Stimulated activated memory B cell treated with anti-CD40 and anti-IgM and Interleukin-4, amounts not matched to agents 10 μg/mL and 1 μg/mL and 100 μg/mL, for 72 hours (primary cell): ENCODE measurements around the gene NXF1.
A peak's percentile ranks its signal among the peaks of the same experiment; 100 is the strongest.
"Not testable (repeated sequence)": the region's sequence is repeated elsewhere in the genome, so short reads cannot be mapped to it uniquely, and the experiment has no call there.

Experiments
- ATAC-seq: fragments of 150-1000 bp; cut with Tn5 transposase; 2 replicates; pipeline ENCODE4 v1.10.0; 2021
- H3K27ac Mint-ChIP-seq: one replicate; pipeline ENCODE4 v1.8.0; 2022; ENCODE audit warnings: mild to moderate bottlenecking, mixed read lengths
- H3K27me3 Mint-ChIP-seq: one replicate; pipeline ENCODE4 v1.8.0; 2022; ENCODE audit warnings: mixed read lengths
- H3K36me3 Mint-ChIP-seq: one replicate; pipeline ENCODE4 v1.8.0; 2022; ENCODE audit warnings: mixed read lengths
- H3K4me1 Mint-ChIP-seq: one replicate; pipeline ENCODE4 v1.8.0; 2022; ENCODE audit warnings: mixed read lengths
- H3K4me3 Mint-ChIP-seq: one replicate; pipeline ENCODE4 v1.8.0; 2022; ENCODE audit warnings: mild to moderate bottlenecking, moderate library complexity, mixed read lengths
- H3K9me3 Mint-ChIP-seq: one replicate; pipeline ENCODE4 v1.8.0; 2022; ENCODE audit warnings: mixed read lengths

NXF1 gene

GRCh38 chr11:62805076-62805892, at the start of gene NXF1:
Gene NXF1 (minus strand): TSS chr11:62805440. CDS start chr11:62805356, 84 bp downstream.
- peaks cover 24% of the 10 kb centered on the region for H3K36me3 Mint-ChIP-seq

GRCh38 chr11:62854013-62854824, 49.0 kb upstream of the NXF1 start:
- Mint-ChIP-seq H3K27ac (peak overlapping the region; percentile 93), H3K9me3 (no peaks in the 10 kb centered on the region), H3K27me3 (no peaks in the 10 kb centered on the region), H3K36me3 (peaks cover 39% of the 10 kb centered on the region), H3K4me3 (peak overlapping the region; percentile 98), H3K4me1 (peaks cover 70% of the 10 kb centered on the region)
- no peak for ATAC-seq

More at GRCh38 chr11:62805076-62805892, at the start of gene NXF1:
- Mint-ChIP-seq H3K4me1 (peaks cover 38% of the 10 kb centered on the region), H3K27me3 (no peaks in the 10 kb centered on the region), H3K9me3 (no peaks in the 10 kb centered on the region), H3K4me3 (peak within 1 kb of the TSS; percentile 89), H3K27ac (peak within 1 kb of the TSS; percentile 92)
- ATAC-seq = peak; percentile 96

GRCh38 chr11:62853279-62853965, 48.2 kb upstream of the NXF1 start:
- H3K9me3 Mint-ChIP-seq = no peaks in the 10 kb centered on the region
- peak overlapping the region; percentile 98 for H3K4me3 Mint-ChIP-seq
- H3K27ac Mint-ChIP-seq = peak overlapping the region; percentile 93
- ATAC-seq = no peak
- peaks cover 39% of the 10 kb centered on the region for H3K36me3 Mint-ChIP-seq
- peaks cover 68% of the 10 kb centered on the region for H3K4me1 Mint-ChIP-seq
- H3K27me3 Mint-ChIP-seq = no peaks in the 10 kb centered on the region

GRCh38 chr11:62852523-62853188, 47.4 kb upstream of the NXF1 start:
- peak overlapping the region; percentile 93 for H3K27ac Mint-ChIP-seq
- no peaks in the 10 kb centered on the region for H3K9me3 Mint-ChIP-seq
- peaks cover 60% of the 10 kb centered on the region for H3K4me1 Mint-ChIP-seq
- no peaks in the 10 kb centered on the region for H3K27me3 Mint-ChIP-seq
- H3K4me3 Mint-ChIP-seq = peak overlapping the region; percentile 98
- ATAC-seq = no peak
- H3K36me3 Mint-ChIP-seq = peaks cover 39% of the 10 kb centered on the region

GRCh38 chr11:62851807-62852522, 46.7 kb upstream of the NXF1 start:
- Mint-ChIP-seq H3K27me3 (no peaks in the 10 kb centered on the region), H3K27ac (peak overlapping the region; percentile 93), H3K4me1 (peaks cover 53% of the 10 kb centered on the region)

GRCh38 chr11:62850911-62851806, 45.9 kb upstream of the NXF1 start:
- Mint-ChIP-seq H3K4me1 (peaks cover 53% of the 10 kb centered on the region), H3K36me3 (peaks cover 39% of the 10 kb centered on the region), H3K27me3 (no peaks in the 10 kb centered on the region), H3K27ac (peak overlapping the region; percentile 93), H3K4me3 (no peak overlapping the region), H3K9me3 (no peaks in the 10 kb centered on the region)
- no peak for ATAC-seq

More at GRCh38 chr11:62851807-62852522, 46.7 kb upstream of the NXF1 start:
- ATAC-seq = no peak
- Mint-ChIP-seq H3K4me3 (peak overlapping the region; percentile 34), H3K9me3 (no peaks in the 10 kb centered on the region), H3K36me3 (peaks cover 39% of the 10 kb centered on the region)

GRCh38 chr11:62847767-62848314, 42.6 kb upstream of the NXF1 start:
- H3K9me3 Mint-ChIP-seq = no peaks in the 10 kb centered on the region
- no peak for ATAC-seq
- H3K4me3 Mint-ChIP-seq = no peak overlapping the region
- no peak overlapping the region for H3K27ac Mint-ChIP-seq
- peaks cover 27% of the 10 kb centered on the region for H3K4me1 Mint-ChIP-seq
- H3K36me3 Mint-ChIP-seq = peaks cover 12% of the 10 kb centered on the region
- H3K27me3 Mint-ChIP-seq = no peaks in the 10 kb centered on the region

GRCh38 chr11:62846177-62846576, 40.9 kb upstream of the NXF1 start:
- ATAC-seq = no peak
- no peak overlapping the region for H3K27ac Mint-ChIP-seq

GRCh38 chr11:62844154-62844553, 38.9 kb upstream of the NXF1 start:
- no peak overlapping the region for H3K4me3 Mint-ChIP-seq
- no peaks in the 10 kb centered on the region for H3K27me3 Mint-ChIP-seq

More at GRCh38 chr11:62846177-62846576, 40.9 kb upstream of the NXF1 start:
- Mint-ChIP-seq H3K9me3 (no peaks in the 10 kb centered on the region), H3K36me3 (no peaks in the 10 kb centered on the region), H3K27me3 (no peaks in the 10 kb centered on the region), H3K4me3 (no peak overlapping the region), H3K4me1 (peaks cover 12% of the 10 kb centered on the region)

GRCh38 chr11:62843466-62843865, 38.2 kb upstream of the NXF1 start:
- Mint-ChIP-seq H3K27me3 (no peaks in the 10 kb centered on the region), H3K9me3 (no peaks in the 10 kb centered on the region), H3K4me3 (no peak overlapping the region), H3K27ac (no peak overlapping the region), H3K36me3 (peaks cover 5% of the 10 kb centered on the region), H3K4me1 (peaks cover 8% of the 10 kb centered on the region)
- no peak for ATAC-seq

More at GRCh38 chr11:62844154-62844553, 38.9 kb upstream of the NXF1 start:
- peaks cover 6% of the 10 kb centered on the region for H3K4me1 Mint-ChIP-seq
- no peaks in the 10 kb centered on the region for H3K9me3 Mint-ChIP-seq
- peaks cover 4% of the 10 kb centered on the region for H3K36me3 Mint-ChIP-seq
- no peak for ATAC-seq
- H3K27ac Mint-ChIP-seq = no peak overlapping the region

GRCh38 chr11:62842891-62843290, 37.7 kb upstream of the NXF1 start:
- H3K9me3 Mint-ChIP-seq, H3K27ac Mint-ChIP-seq, H3K36me3 Mint-ChIP-seq, H3K27me3 Mint-ChIP-seq, H3K4me3 Mint-ChIP-seq, H3K4me1 Mint-ChIP-seq, ATAC-seq: not testable (repeated sequence)

- no peak overlapping the region for H3K4me3 Mint-ChIP-seq
- H3K36me3 Mint-ChIP-seq = peaks cover 11% of the 10 kb centered on the region
- no peaks in the 10 kb centered on the region for H3K27me3 Mint-ChIP-seq
- H3K4me1 Mint-ChIP-seq = peaks cover 14% of the 10 kb centered on the region
- ATAC-seq = no peak
- H3K27ac Mint-ChIP-seq = no peak overlapping the region
- H3K9me3 Mint-ChIP-seq = no peaks in the 10 kb centered on the region
These were observed 37.0 kb upstream of the NXF1 start for GRCh38 chr11:62842171-62842741.
